Retinal pigment epithelial cell (primary cell): Measurements from ENCODE around the gene PFKFB4.
A peak's percentile ranks its signal among the peaks of the same experiment; 100 is the strongest.
"Not testable (repeated sequence)": the region's sequence is repeated elsewhere in the genome, so short reads cannot be mapped to it uniquely, and the experiment has no call there.

Experiments
- DNase-seq: peaks from one replicate; pipeline ENCODE4 v3.0.0-alpha.2; 2010; ENCODE audit warnings: low read depth
- H3K4me3 ChIP-seq: 2 replicates; pipeline ENCODE4 v1.5.1; 2011; ENCODE audit warnings: mild to moderate bottlenecking, low read length, control low read depth, moderate library complexity
- CTCF ChIP-seq: conservative IDR thresholded peaks from 2 replicates; pipeline ENCODE4 v1.5.1; 2011; ENCODE audit warnings: low read depth, low read length, control low read depth, inconsistent platforms

PFKFB4 gene

GRCh38 chr3:48552111-48552951 is 4.3 kb downstream of the PFKFB4 start:
- no peak for DNase-seq
- TF ChIP-seq CTCF = no peak
- no peak overlapping the region for H3K4me3 ChIP-seq

GRCh38 chr3:48551651-48552050 is 5.0 kb downstream of the PFKFB4 start:
- DNase-seq, H3K4me3 ChIP-seq: not testable (repeated sequence)

GRCh38 chr3:48548729-48549705 is 7.6 kb downstream of the PFKFB4 start:
- TF ChIP-seq CTCF = peak; percentile 97
- no peak for DNase-seq
- no peak overlapping the region for H3K4me3 ChIP-seq

GRCh38 chr3:48548126-48548525 is 8.5 kb downstream of the PFKFB4 start:
- TF ChIP-seq CTCF = no peak
- no peak for DNase-seq
- no peak overlapping the region for H3K4me3 ChIP-seq

- TF ChIP-seq CTCF = no peak
- DNase-seq = no peak
- H3K4me3 ChIP-seq = no peak overlapping the region
These were observed 10.3 kb downstream of the PFKFB4 start for GRCh38 chr3:48546203-48546829.

GRCh38 chr3:48544141-48544540 is 12.5 kb downstream of the PFKFB4 start:
- H3K4me3 ChIP-seq = no peak overlapping the region
- TF ChIP-seq CTCF = no peak
- DNase-seq = no peak

GRCh38 chr3:48543271-48543866 is 13.2 kb downstream of the PFKFB4 start:
- DNase-seq = no peak
- TF ChIP-seq CTCF = no peak
- H3K4me3 ChIP-seq = no peak overlapping the region
